HG02943 (cell line): ENCODE results near the gene TRIM25.

Source experiments
- ATAC-seq: cut with Tn5 transposase; IDR thresholded peaks from one replicate; pipeline ENCODE4 v1.9.1; 2021; ENCODE audit warnings: mild to moderate bottlenecking, low read depth, moderate library complexity; ENCODE audit not compliant: unreplicated experiment

The TRIM25 gene

GRCh38 chr17:56879280-56879679, 34.6 kb downstream of the TRIM25 start:
- no peak for ATAC-seq

DNA sequence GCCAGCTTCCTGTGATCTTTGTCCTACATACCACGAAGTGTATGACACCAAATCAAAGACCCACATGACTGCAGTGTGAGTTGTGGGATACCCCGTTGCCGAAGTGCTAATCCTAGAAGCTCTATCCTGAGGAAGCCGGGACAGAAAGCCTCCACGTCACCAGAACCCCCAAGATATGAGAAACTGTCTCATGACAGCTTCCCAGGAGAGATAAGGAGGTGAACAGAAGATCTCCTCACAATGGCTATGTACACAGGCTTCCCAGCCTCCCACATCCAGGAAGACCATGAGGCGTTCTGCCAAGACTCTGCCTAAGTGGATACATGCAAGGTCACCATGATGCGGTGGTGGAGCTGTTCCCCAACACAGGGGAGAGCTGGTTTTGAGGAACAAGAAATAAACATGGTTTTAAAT, 37.1 kb downstream of the TRIM25 start:
- ATAC-seq = no peak

DNA sequence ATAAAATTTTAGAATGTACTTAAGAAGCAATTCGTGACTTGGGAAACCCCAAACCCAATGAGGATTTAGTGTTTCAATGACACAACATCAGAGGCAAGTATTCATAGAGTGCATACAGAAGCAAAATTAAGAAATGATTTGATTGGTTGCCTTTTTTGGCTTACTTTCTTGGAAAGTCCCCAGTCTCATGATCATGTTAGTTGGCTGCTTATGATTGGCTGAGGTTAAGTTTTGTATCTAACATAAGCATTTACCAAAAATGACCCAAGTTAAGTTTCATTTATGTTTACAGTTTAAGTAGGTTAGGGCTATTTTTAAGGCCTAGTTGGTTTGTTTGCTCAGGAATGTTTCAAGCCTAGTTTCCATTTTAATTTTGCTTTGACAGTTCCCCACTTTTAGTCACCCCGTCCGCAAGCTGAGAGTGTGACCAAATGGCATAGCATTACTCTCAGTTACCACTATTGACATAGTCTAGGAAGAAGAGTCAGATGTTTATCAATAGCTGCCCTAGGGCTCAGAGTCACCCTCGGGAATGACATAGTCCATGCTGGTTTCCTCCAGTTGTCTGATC, 43.7 kb downstream of the TRIM25 start:
- no peak for ATAC-seq

GRCh38 chr17:56868716-56869115, 45.1 kb downstream of the TRIM25 start:
- ATAC-seq = no peak

DNA sequence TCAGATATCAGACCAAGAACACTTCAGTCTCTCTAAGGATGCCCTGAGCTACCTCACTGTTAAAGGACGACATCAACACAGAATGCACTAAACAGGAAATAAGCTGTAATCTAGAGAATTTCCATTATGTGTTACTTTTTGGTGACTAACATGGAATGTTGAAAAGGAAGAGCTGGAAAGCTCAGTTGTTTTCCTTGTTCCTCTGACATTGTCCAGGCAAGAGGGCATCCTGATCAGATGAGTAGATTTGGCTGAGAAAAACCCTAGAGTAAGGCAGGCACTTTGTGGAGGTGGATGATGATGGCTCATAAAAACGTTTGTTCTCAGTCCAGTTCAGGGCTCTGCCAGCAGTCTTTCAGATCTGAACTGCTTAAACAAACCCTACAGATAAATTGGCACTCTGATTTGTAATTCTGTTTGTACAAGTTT, 45.9 kb downstream of the TRIM25 start:
- no peak for ATAC-seq

DNA sequence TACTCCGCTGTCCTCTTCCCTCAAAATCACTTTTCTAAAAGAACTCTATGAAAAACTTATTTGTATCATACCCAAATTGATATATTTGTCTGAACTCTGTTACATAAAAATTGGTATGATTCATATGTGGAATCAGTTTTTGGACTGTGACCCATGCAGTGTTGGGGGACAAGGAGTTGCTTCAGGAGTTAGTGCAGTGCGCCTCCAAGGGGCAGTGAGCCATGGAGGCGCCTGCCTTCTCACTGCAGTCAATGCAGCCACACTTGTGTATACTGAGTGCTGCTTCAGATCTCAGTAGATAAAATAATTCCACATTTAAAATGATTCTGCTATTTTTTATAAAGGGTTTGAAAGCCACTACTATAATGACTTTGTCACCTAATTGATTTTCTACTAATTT, 47.4 kb downstream of the TRIM25 start:
- no peak for ATAC-seq

- no peak for ATAC-seq
Observed at GRCh38 chr17:56866076-56866475, 47.8 kb downstream of the TRIM25 start.

DNA sequence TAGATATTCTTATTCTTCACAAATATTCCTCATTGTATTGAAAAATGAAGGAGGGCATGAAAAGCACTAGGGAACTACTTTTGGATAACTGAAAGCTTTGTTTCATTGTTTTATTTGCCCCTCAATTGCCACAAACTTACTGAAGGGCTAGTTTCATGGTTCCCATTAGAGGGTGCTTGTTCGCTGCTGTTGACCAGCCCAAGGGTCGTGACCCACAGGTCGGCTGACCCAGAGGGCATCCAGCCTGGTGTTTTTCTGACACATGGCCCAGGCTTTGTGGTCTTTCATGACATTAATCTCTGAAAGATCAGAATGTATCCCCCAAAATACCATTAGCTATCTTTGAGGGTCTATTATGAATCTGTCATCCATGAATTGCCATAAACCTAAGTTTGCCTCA, 49.9 kb downstream of the TRIM25 start:
- ATAC-seq = no peak

GRCh38 chr17:56861899-56862298, 52.0 kb downstream of the TRIM25 start:
- no peak for ATAC-seq

GRCh38 chr17:56851008-56851407, 62.8 kb downstream of the TRIM25 start:
- ATAC-seq = no peak

DNA sequence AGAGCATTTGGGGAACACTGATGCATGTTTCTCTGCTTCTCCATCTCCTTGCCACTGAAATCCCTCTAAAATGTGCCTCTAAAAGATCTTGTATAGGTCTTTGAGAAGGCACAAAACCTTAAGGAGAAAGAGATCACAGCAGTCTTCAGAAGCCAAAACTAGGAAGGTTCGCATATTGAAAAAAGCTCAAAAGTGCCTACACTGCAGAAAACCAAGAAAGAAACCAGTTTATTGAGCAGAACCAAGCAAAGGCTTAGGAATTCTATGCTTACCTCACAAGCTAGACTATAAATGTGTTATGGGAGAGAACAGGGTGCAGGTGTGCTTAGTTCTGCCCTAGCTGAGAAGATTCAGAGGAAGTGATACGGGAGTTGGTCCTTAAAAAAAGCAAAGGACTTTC, 63.3 kb downstream of the TRIM25 start:
- ATAC-seq = no peak

- no peak for ATAC-seq
Observed at GRCh38 chr17:56849131-56849530, 64.7 kb downstream of the TRIM25 start.

- ATAC-seq = no peak
Observed at GRCh38 chr17:56847106-56847505, 66.7 kb downstream of the TRIM25 start.

- no peak for ATAC-seq
Observed at GRCh38 chr17:56845934-56846333, 67.9 kb downstream of the TRIM25 start.

DNA sequence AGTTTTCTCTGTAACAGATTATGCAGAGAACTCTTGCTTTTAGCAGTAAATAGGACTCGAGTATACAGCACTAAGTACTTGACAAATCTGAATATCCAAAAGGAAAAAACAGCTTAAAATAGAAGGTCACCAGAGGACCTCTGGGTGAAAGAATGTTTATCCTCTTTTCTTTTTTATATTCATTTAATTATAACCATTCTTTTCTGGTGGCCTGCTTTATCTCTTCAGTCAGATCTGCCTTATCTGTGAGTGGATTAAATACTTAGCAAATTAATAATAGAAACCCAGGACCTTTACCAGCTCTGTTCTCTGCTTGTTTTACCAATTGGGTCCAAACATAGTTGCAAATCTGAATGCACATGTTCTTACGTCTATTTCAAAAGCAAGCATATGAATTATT, 71.3 kb downstream of the TRIM25 start:
- no peak for ATAC-seq

GRCh38 chr17:56838687-56839086, 75.2 kb downstream of the TRIM25 start:
- ATAC-seq = no peak
